IMR-90 (cell line): Measurements from ENCODE around the gene PCSK5. TPM values are rescaled to one million over a fixed set of nuclear protein-coding genes. Genes with fewer than 3 reads are reported as not detected.

Experiments
- ATAC-seq: fragments of 200-7000 bp; cut with Tn5 transposase; 2 replicates; pipeline ENCODE4 v1.9.1; 2020; ENCODE audit warnings: low read depth, mild to moderate bottlenecking, moderate library complexity
- BruUV-seq: library from RNA; stranded (reverse); fragments of 400-500 nt; replicated peaks from 2 replicates; lab custom pipeline; 2021; lab: Mats Ljungman, UMichigan
- CTCF ChIA-PET: fragments of 300-600 bp; formaldehyde crosslinking; extraction: SDS; loops from one replicate; lab custom pipeline; 2021; ENCODE audit warnings: antibody characterized with exemption; lab: Yijun Ruan, JAX
- POLR2A ChIA-PET: fragments of 300-600 bp; sonication (Branson Sonifier 250); formaldehyde crosslinking; loops from one replicate; lab custom pipeline; 2022; ENCODE audit warnings: antibody characterized with exemption; ENCODE audit not compliant: unreplicated experiment; lab: Charles Lee
- DNase-seq: peaks from one replicate; pipeline ENCODE4 v3.0.0; 2013
- H2AFZ ChIP-seq: replicated peaks from 2 replicates; pipeline ENCODE3; 2013; ENCODE audit warnings: low read length, mild to moderate bottlenecking; ENCODE audit not compliant: poor library complexity
- H2AK5ac ChIP-seq: 2 replicates; pipeline ENCODE4 v1.6.1; 2013; ENCODE audit warnings: low read depth, low read length, inconsistent platforms
- H2AK9ac ChIP-seq: replicated peaks from 2 replicates; pipeline ENCODE3; 2013; ENCODE audit warnings: mild to moderate bottlenecking, low read depth, low read length, moderate library complexity; ENCODE audit not compliant: poor library complexity
- H2BK120ac ChIP-seq: 2 replicates; pipeline ENCODE4 v1.6.1; 2013; ENCODE audit warnings: low read depth, low read length, inconsistent platforms
- H2BK15ac ChIP-seq: 3 replicates; pipeline ENCODE4 v1.6.1; 2013; ENCODE audit warnings: low read depth, low read length, inconsistent platforms
- H2BK20ac ChIP-seq: 2 replicates; pipeline ENCODE4 v1.6.1; 2013; ENCODE audit warnings: low read depth, mild to moderate bottlenecking, inconsistent platforms, low read length, moderate library complexity
- H2BK5ac ChIP-seq: 2 replicates; pipeline ENCODE4 v1.6.1; 2013; ENCODE audit warnings: mild to moderate bottlenecking, low read depth, low read length, inconsistent platforms; ENCODE audit not compliant: poor library complexity, severe bottlenecking
- H3K14ac ChIP-seq: replicated peaks from 2 replicates; pipeline ENCODE4 v1.6.1; 2013; ENCODE audit warnings: low read depth, low read length, inconsistent platforms
- H3K18ac ChIP-seq: 2 replicates; pipeline ENCODE4 v1.6.1; 2013; ENCODE audit warnings: low read depth, low read length, control low read depth
- H3K23ac ChIP-seq: 2 replicates; pipeline ENCODE4 v1.6.1; 2013; ENCODE audit warnings: low read depth, low read length, inconsistent platforms
- H3K27ac ChIP-seq: 2 replicates; pipeline ENCODE4 v1.5.1; 2013; ENCODE audit warnings: mild to moderate bottlenecking, control low read depth, low read length; ENCODE audit not compliant: insufficient read depth
- H3K27me3 ChIP-seq: 2 replicates; pipeline ENCODE4 v1.6.1; 2013; ENCODE audit warnings: low read length; ENCODE audit not compliant: control insufficient read depth, insufficient read depth
- H3K36me3 ChIP-seq: 2 replicates; pipeline ENCODE4 v1.6.1; 2013; ENCODE audit warnings: low read length, mixed read lengths; ENCODE audit not compliant: control insufficient read depth, insufficient read depth
- H3K4ac ChIP-seq: 2 replicates; pipeline ENCODE4 v1.6.1; 2013; ENCODE audit warnings: low read depth, low read length, inconsistent platforms
- H3K4me1 ChIP-seq: 2 replicates; pipeline ENCODE4 v1.6.1; 2013; ENCODE audit warnings: low read length, mixed read lengths; ENCODE audit not compliant: control insufficient read depth, insufficient read depth
- H3K4me2 ChIP-seq: 2 replicates; pipeline ENCODE4 v1.6.1; 2013; ENCODE audit warnings: low read depth, mild to moderate bottlenecking, control low read depth, low read length, moderate library complexity
- H3K4me3 ChIP-seq: 2 replicates; pipeline ENCODE4 v1.5.1; 2013; ENCODE audit warnings: low read depth, mild to moderate bottlenecking, control low read depth, low read length, moderate library complexity; ENCODE audit not compliant: insufficient read depth
- H3K56ac ChIP-seq: 2 replicates; pipeline ENCODE4 v1.6.1; 2013; ENCODE audit warnings: low read length, inconsistent platforms; ENCODE audit not compliant: insufficient read depth; ENCODE audit errors: extremely low read depth
- H3K79me1 ChIP-seq, 2 experiments: 2 replicates each; pipeline ENCODE4 v1.6.1; 2013; ENCODE audit warnings: low read length in 2 of 2, inconsistent platforms in 1 of 2, low read depth in 1 of 2
- H3K9ac ChIP-seq: 2 replicates; pipeline ENCODE4 v1.6.1; 2013; ENCODE audit warnings: low read depth, low read length, control low read depth
- H3K9me1 ChIP-seq: 2 replicates; pipeline ENCODE4 v1.6.1; 2013; ENCODE audit warnings: low read length, inconsistent platforms; ENCODE audit not compliant: insufficient read depth
- H3K9me3 ChIP-seq: 2 replicates; pipeline ENCODE4 v1.6.1; 2013; ENCODE audit warnings: low read length; ENCODE audit not compliant: control insufficient read depth, insufficient read depth
- H4K20me1 ChIP-seq: 2 replicates; pipeline ENCODE4 v1.6.1; 2013; ENCODE audit warnings: low read length, inconsistent platforms; ENCODE audit not compliant: insufficient read depth
- H4K5ac ChIP-seq: 2 replicates; pipeline ENCODE4 v1.6.1; 2013; ENCODE audit warnings: mild to moderate bottlenecking, low read depth, low read length, control low read depth
- H4K8ac ChIP-seq, 2 experiments: 2 replicates each; pipeline ENCODE4 v1.6.1; 2013; ENCODE audit warnings: low read depth in 2 of 2, low read length in 2 of 2, control low read depth in 1 of 2, inconsistent platforms in 1 of 2
- H4K91ac ChIP-seq: 2 replicates; pipeline ENCODE4 v1.6.1; 2013; ENCODE audit warnings: low read depth, low read length, inconsistent platforms; ENCODE audit not compliant: insufficient read depth
- BHLHE40 ChIP-seq: fragments of 150-350 bp; IDR thresholded peaks from 2 replicates; pipeline ENCODE4 v1.6.1; 2016; ENCODE audit warnings: mild to moderate bottlenecking, low read depth, low read length
- CEBPB ChIP-seq: IDR thresholded peaks from 2 replicates; pipeline ENCODE4 v1.6.1; 2012; ENCODE audit warnings: low read depth, low read length, improper control_type of control experiment
- CHD1 ChIP-seq: IDR thresholded peaks from 2 replicates; pipeline ENCODE4 v1.6.1; 2012; ENCODE audit warnings: low read depth, low read length, improper control_type of control experiment
- CTCF ChIP-seq: conservative IDR thresholded peaks from 2 replicates; pipeline ENCODE4 v1.5.1; 2012; ENCODE audit warnings: mild to moderate bottlenecking, low read depth, low read length, improper control_type of control experiment
- FOS ChIP-seq: fragments of 150-350 bp; IDR thresholded peaks from 2 replicates; pipeline ENCODE4 v1.6.1; 2016; ENCODE audit warnings: low read depth, low read length
- MAFK ChIP-seq: IDR thresholded peaks from 2 replicates; pipeline ENCODE4 v1.6.1; 2012; ENCODE audit warnings: low read depth, low read length, improper control_type of control experiment
- MAZ ChIP-seq: IDR thresholded peaks from 2 replicates; pipeline ENCODE4 v1.6.1; 2012; ENCODE audit warnings: low read depth, mild to moderate bottlenecking, low read length, improper control_type of control experiment, moderate library complexity, borderline replicate concordance
- MXI1 ChIP-seq: IDR thresholded peaks from 2 replicates; pipeline ENCODE4 v1.6.1; 2012; ENCODE audit warnings: low read depth, mild to moderate bottlenecking, low read length, moderate library complexity, borderline replicate concordance
- POLR2A ChIP-seq: IDR thresholded peaks from 2 replicates; pipeline ENCODE4 v1.6.1; 2012; ENCODE audit warnings: mild to moderate bottlenecking, low read depth, low read length
- RAD21 ChIP-seq: IDR thresholded peaks from 2 replicates; pipeline ENCODE4 v1.6.1; 2012; ENCODE audit warnings: low read length, improper control_type of control experiment
- RCOR1 ChIP-seq: IDR thresholded peaks from 2 replicates; pipeline ENCODE4 v1.6.1; 2012; ENCODE audit warnings: mild to moderate bottlenecking, low read length, improper control_type of control experiment; ENCODE audit not compliant: insufficient replicate concordance
- SMC3 ChIP-seq: fragments of 150-350 bp; IDR thresholded peaks from 2 replicates; pipeline ENCODE4 v1.6.1; 2016; ENCODE audit warnings: low read depth, mild to moderate bottlenecking, antibody characterized with exemption, low read length, moderate library complexity
- USF2 ChIP-seq: fragments of 150-350 bp; IDR thresholded peaks from 2 replicates; pipeline ENCODE4 v1.6.1; 2017; ENCODE audit warnings: mild to moderate bottlenecking, antibody characterized with exemption, low read length, low read depth
- WGBS, 2 experiments: methylation state at CpG; one replicate each; pipeline versions ENCODE4 v1.1.5 to v1.1.7; 2013; ENCODE audit warnings: missing lambda C conversion rate in 2 of 2; ENCODE audit not compliant: insufficient read length in 1 of 2; ENCODE audit errors: extremely low coverage in 2 of 2; 5-methylcytosine and 5-hydroxymethylcytosine counted together
- dilution Hi-C: fragments of 300-500 bp; cut with HindIII; formaldehyde crosslinking; loops from one replicate; pipeline ENCODE4 v1.14.3; 2018; ENCODE audit warnings: low sequenced_read_pairs; ENCODE audit not compliant: unreplicated experiment
- in situ Hi-C: fragments of 300-500 bp; cut with MboI; formaldehyde crosslinking; loops from 3 replicates; pipeline ENCODE4 v1.14.3; 2019; ENCODE audit warnings: low sequenced_read_pairs, inconsistent platforms, mixed read lengths
- intact Hi-C: fragments of 100-400 bp; cut with micrococcal nuclease; formaldehyde crosslinking; loops from 2 replicates; pipeline ENCODE4 v1.10.0; 2022
- polyA plus RNA-seq, 3 experiments: library from polyadenylated mRNA; depleted of rRNA; stranded (reverse); fragments of >200 nt; gene quantifications; 2 replicates each; pipeline ENCODE4 v1.2.3, GENCODE V29; 2012; ENCODE audit warnings: low replicate concordance in 1 of 3
- total RNA-seq: library from RNA; depleted of rRNA; stranded (reverse); fragments of >200 nt; gene quantifications from 2 replicates; pipeline ENCODE4 v1.2.3, GENCODE V29; 2012

The PCSK5 gene
- total and polyA plus RNA-seq, 2 of the 4 experiments (the other 2 are of a cell fraction) = 1.5 to 3.0 TPM

- H2AK9ac ChIP-seq = peak overlapping the region; percentile 60
- H3K27ac ChIP-seq = peak overlapping the region; percentile 98
- H3K9ac ChIP-seq = peak overlapping the region; percentile 41; the same call in 1 of the 2 replicates
- ATAC-seq = peak; percentile 73
- H2BK15ac ChIP-seq = peak overlapping the region; percentile 90
- H4K5ac ChIP-seq = peak overlapping the region; percentile 90
- peak overlapping the region; percentile 99 for H2BK120ac ChIP-seq
- peaks cover 24% of the 10 kb centered on the region for H3K4me1 ChIP-seq
- no peak overlapping the region; the same call in 1 of the 2 replicates for H3K4me2 ChIP-seq
- peak overlapping the region; percentile 92 for H4K91ac ChIP-seq
- peak overlapping the region; percentile 95 for H3K4ac ChIP-seq
- H3K79me1 ChIP-seq = no peaks in the 10 kb centered on the region
- peak overlapping the region; percentile 95 for H3K14ac ChIP-seq
- peak overlapping the region; percentile 55; the same call in 1 of the 2 replicates for H3K23ac ChIP-seq
- in situ Hi-C loops (no loop called here), intact Hi-C loops (loop anchor here (5.0 kb wide), 1 partner anchor 323 kb away; the partner anchor contains the start of gene PCSK5), dilution Hi-C loops (no loop called here)
- TF ChIP-seq CHD1 = no peak
- no peak for TF ChIP-seq BHLHE40
- 0 out of 2 replicates have a peak, but pooled peaks have one; percentile 8 for TF ChIP-seq RAD21
- no peak for TF ChIP-seq CTCF
- TF ChIP-seq FOS = peak; percentile 56
- TF ChIP-seq POLR2A = no peak
- no peak for TF ChIP-seq SMC3
- no peak for TF ChIP-seq RCOR1
- TF ChIP-seq MAFK = no peak
- TF ChIP-seq MXI1 = no peak
- TF ChIP-seq USF2 = no peak
- TF ChIP-seq MAZ = 0 out of 2 replicates have a peak, but pooled peaks have one; percentile 27
- no peak for TF ChIP-seq CEBPB
- H3K9me3 ChIP-seq = no peaks in the 10 kb centered on the region
- no peak overlapping the region for H3K4me3 ChIP-seq
- peak overlapping the region; percentile 99 for H2BK20ac ChIP-seq
- ChIA-PET POLR2A (interaction anchor here (0.6 kb wide), 1 partner anchor 1546 kb away, joined by 18 read pairs; no protein-coding TSS in a partner anchor), CTCF (interaction anchor here (0.6 to 1.5 kb wide), 3 partner anchors 9 to 78 kb away, joined by 3 read pairs; no protein-coding TSS in a partner anchor)
- H2BK5ac ChIP-seq = peak overlapping the region; percentile 100
- H2AFZ ChIP-seq = peak overlapping the region; percentile 66
- peak overlapping the region; percentile 94 for H2AK5ac ChIP-seq
- no TSS peak for BruUV-seq
- H3K27me3 ChIP-seq = no peaks in the 10 kb centered on the region
- 0% methylated on average over 1 of the region's 1 CpG; no CpG with 5 or more reads in 1 of the 2 experiments for WGBS, 2 experiments
- H3K36me3 ChIP-seq = no peaks in the 10 kb centered on the region
- peak overlapping the region; percentile 59 to 82 for H4K8ac ChIP-seq
- peaks cover 9% of the 10 kb centered on the region; the same call in 1 of the 2 replicates for H3K9me1 ChIP-seq
- H3K56ac ChIP-seq = peak overlapping the region; percentile 54
- peak; percentile 86 for DNase-seq
- H3K18ac ChIP-seq = peak overlapping the region; percentile 99
- no peaks in the 10 kb centered on the region for H4K20me1 ChIP-seq
These were observed 324.6 kb downstream of the PCSK5 start for GRCh38 chr9:76215066-76215465.
